ENCODE results near the gene FEM1C. TPM values are rescaled to one million over a fixed set of nuclear protein-coding genes. Genes with fewer than 3 reads are reported as not detected.

Gene FEM1C
- total RNA-seq, 1 donor from 2014 or later, result 15.4 TPM

- DNase-seq (ENCODE audit: low spot score), result no peak
- H3K4me3 Mint-ChIP-seq (ENCODE audit: unreplicated experiment), result no peak overlapping the region
- no peak for TF ChIP-seq CTCF (IDR thresholded peaks at IDR 0.05)
- no peaks in the 10 kb centered on the region for H3K27me3 Mint-ChIP-seq (ENCODE audit: low read depth)
- peaks cover 40% of the 10 kb centered on the region for H3K36me3 Mint-ChIP-seq (ENCODE audit: low read depth)
- peaks cover 10% of the 10 kb centered on the region for H3K9me3 Mint-ChIP-seq (ENCODE audit: low read depth)
- H3K4me1 Mint-ChIP-seq (ENCODE audit: low read depth), result peaks cover 81% of the 10 kb centered on the region
- no peak overlapping the region for H3K27ac Mint-ChIP-seq (ENCODE audit: unreplicated experiment)
Measured at GRCh38 chr5:115535479-115536035, 9.0 kb downstream of the FEM1C start.

- H3K27ac Mint-ChIP-seq (ENCODE audit: unreplicated experiment), result no peak overlapping the region
- H3K4me3 Mint-ChIP-seq (ENCODE audit: unreplicated experiment), result no peak overlapping the region
- TF ChIP-seq CTCF (IDR thresholded peaks at IDR 0.05), result no peak
- H3K27me3 Mint-ChIP-seq (ENCODE audit: low read depth), result no peaks in the 10 kb centered on the region
- H3K9me3 Mint-ChIP-seq (ENCODE audit: low read depth), result peaks cover 7% of the 10 kb centered on the region
- peaks cover 77% of the 10 kb centered on the region for H3K4me1 Mint-ChIP-seq (ENCODE audit: low read depth)
- peaks cover 27% of the 10 kb centered on the region for H3K36me3 Mint-ChIP-seq (ENCODE audit: low read depth)
- no peak for DNase-seq (ENCODE audit: low spot score)
Measured at GRCh38 chr5:115532517-115532916, 12.1 kb downstream of the FEM1C start.

- TF ChIP-seq CTCF (IDR thresholded peaks at IDR 0.05), result no peak
- H3K27me3 Mint-ChIP-seq (ENCODE audit: low read depth), result no peaks in the 10 kb centered on the region
- H3K4me3 Mint-ChIP-seq (ENCODE audit: unreplicated experiment), result no peak overlapping the region
- no peak for DNase-seq (ENCODE audit: low spot score)
- peaks cover 76% of the 10 kb centered on the region for H3K4me1 Mint-ChIP-seq (ENCODE audit: low read depth)
- H3K27ac Mint-ChIP-seq (ENCODE audit: unreplicated experiment), result no peak overlapping the region
- H3K36me3 Mint-ChIP-seq (ENCODE audit: low read depth), result peaks cover 22% of the 10 kb centered on the region
- H3K9me3 Mint-ChIP-seq (ENCODE audit: low read depth), result peaks cover 7% of the 10 kb centered on the region
Measured at GRCh38 chr5:115531787-115532367, 12.7 kb downstream of the FEM1C start.

GRCh38 chr5:115531380-115531779, 13.2 kb downstream of the FEM1C start:
- H3K4me3 Mint-ChIP-seq (ENCODE audit: unreplicated experiment), result no peak overlapping the region
- H3K36me3 Mint-ChIP-seq (ENCODE audit: low read depth), result peaks cover 18% of the 10 kb centered on the region
- no peak for TF ChIP-seq CTCF (IDR thresholded peaks at IDR 0.05)
- H3K9me3 Mint-ChIP-seq (ENCODE audit: low read depth), result peaks cover 7% of the 10 kb centered on the region
- no peaks in the 10 kb centered on the region for H3K27me3 Mint-ChIP-seq (ENCODE audit: low read depth)
- H3K4me1 Mint-ChIP-seq (ENCODE audit: low read depth), result peaks cover 76% of the 10 kb centered on the region
- no peak overlapping the region for H3K27ac Mint-ChIP-seq (ENCODE audit: unreplicated experiment)
- no peak for DNase-seq (ENCODE audit: low spot score)

GRCh38 chr5:115530426-115530825, 14.1 kb downstream of the FEM1C start:
- no peak overlapping the region for H3K27ac Mint-ChIP-seq (ENCODE audit: unreplicated experiment)
- H3K4me1 Mint-ChIP-seq (ENCODE audit: low read depth), result peaks cover 72% of the 10 kb centered on the region
- H3K27me3 Mint-ChIP-seq (ENCODE audit: low read depth), result no peaks in the 10 kb centered on the region
- DNase-seq (ENCODE audit: low spot score), result no peak
- TF ChIP-seq CTCF (IDR thresholded peaks at IDR 0.05), result no peak
- H3K4me3 Mint-ChIP-seq (ENCODE audit: unreplicated experiment), result no peak overlapping the region
- H3K36me3 Mint-ChIP-seq (ENCODE audit: low read depth), result peaks cover 12% of the 10 kb centered on the region
- H3K9me3 Mint-ChIP-seq (ENCODE audit: low read depth), result peaks cover 2% of the 10 kb centered on the region
